Hepatocyte (in vitro differentiated cells): ENCODE data around the gene ADAMTS3. TPM values are rescaled to one million over a fixed set of nuclear protein-coding genes. Genes with fewer than 3 reads are reported as not detected.

Experiments used
- DNase-seq: peaks from one replicate; pipeline ENCODE4 v3.0.0-alpha.2; 2016; ENCODE audit warnings: low spot score
- H2AFZ ChIP-seq: fragments of 200-600 bp; sonication (generic); 2 replicates; pipeline ENCODE4 v1.6.0; 2016; ENCODE audit warnings: antibody characterized with exemption, mild to moderate bottlenecking
- H3K27ac ChIP-seq: fragments of 200-600 bp; sonication (generic); 2 replicates; pipeline ENCODE4 v1.5.1; 2016; ENCODE audit warnings: mild to moderate bottlenecking
- H3K27me3 ChIP-seq: fragments of 200-600 bp; sonication (generic); 2 replicates; pipeline ENCODE4 v1.6.1; 2016
- H3K36me3 ChIP-seq: fragments of 200-600 bp; sonication (generic); replicated peaks from 2 replicates; pipeline ENCODE4 v1.5.1; 2016; ENCODE audit warnings: low read depth; ENCODE audit not compliant: insufficient read depth
- H3K4me1 ChIP-seq: fragments of 200-600 bp; sonication (generic); 2 replicates; pipeline ENCODE4 v1.5.1; 2016; ENCODE audit warnings: mild to moderate bottlenecking, moderate library complexity; ENCODE audit not compliant: insufficient read depth
- H3K4me2 ChIP-seq: fragments of 200-600 bp; sonication (generic); 2 replicates; pipeline ENCODE4 v1.6.0; 2016
- H3K4me3 ChIP-seq: fragments of 200-600 bp; sonication (generic); 2 replicates; pipeline ENCODE4 v1.5.1; 2016; ENCODE audit warnings: mild to moderate bottlenecking
- H3K79me2 ChIP-seq: fragments of 200-600 bp; sonication (generic); 2 replicates; pipeline ENCODE4 v1.6.0; 2017; ENCODE audit warnings: mild to moderate bottlenecking
- H3K9me2 ChIP-seq: fragments of 200-600 bp; sonication (generic); replicated peaks from 2 replicates; pipeline ENCODE4 v1.6.0; 2017; ENCODE audit warnings: mild to moderate bottlenecking; ENCODE audit not compliant: insufficient read depth
- H3K9me3 ChIP-seq: fragments of 200-600 bp; sonication (generic); 2 replicates; pipeline ENCODE4 v1.5.1; 2016; ENCODE audit warnings: low read depth, mild to moderate bottlenecking
- H4K20me1 ChIP-seq: fragments of 200-600 bp; sonication (generic); 2 replicates; pipeline ENCODE4 v1.6.0; 2016; ENCODE audit warnings: mild to moderate bottlenecking; ENCODE audit not compliant: insufficient read depth, poor library complexity, severe bottlenecking
- CTCF ChIP-seq: fragments of 200-600 bp; sonication (generic); IDR thresholded peaks from 2 replicates; pipeline ENCODE4 v1.5.1; 2016; ENCODE audit warnings: antibody characterized with exemption, mild to moderate bottlenecking; ENCODE audit not compliant: poor library complexity
- EZH2 ChIP-seq: fragments of 200-600 bp; sonication (generic); IDR thresholded peaks from 2 replicates; pipeline ENCODE4 v1.6.1; 2016; ENCODE audit warnings: antibody characterized with exemption, mild to moderate bottlenecking, borderline replicate concordance
- EZH2phosphoT487 ChIP-seq: fragments of 200-600 bp; sonication (generic); IDR thresholded peaks from one replicate; pipeline ENCODE4 v1.6.1; 2018; ENCODE audit warnings: antibody characterized with exemption, mild to moderate bottlenecking, low read depth, moderate library complexity; ENCODE audit not compliant: unreplicated experiment, severe bottlenecking
- WGBS: methylation state at CpG from one replicate; pipeline ENCODE4 v1.1.6; 2016; ENCODE audit warnings: low lambda C conversion rate; ENCODE audit errors: missing lambda C conversion rate; 5-methylcytosine and 5-hydroxymethylcytosine counted together
- polyA plus RNA-seq: library from polyadenylated mRNA; unstranded; fragments of >200 nt; fragmentation: Nextera tagmentation; extraction: Ambion mirVana; gene quantifications from 2 replicates; pipeline ENCODE4 v1.2.1, GENCODE V29; 2016
- total RNA-seq: library from RNA; depleted of rRNA; stranded (reverse); fragments of >200 nt; gene quantifications from 2 replicates; pipeline ENCODE4 v1.2.3, GENCODE V29; 2014

The ADAMTS3 gene
- total and polyA plus RNA-seq, 2 experiments from 2014 or later = 0.59 to 5.8 TPM

GRCh38 chr4:72505314-72505744 lies 63.7 kb downstream of the ADAMTS3 start:
- H4K20me1 ChIP-seq = no peaks in the 10 kb centered on the region
- H2AFZ ChIP-seq = no peak overlapping the region
- 2% methylated on average over 3 of the region's 3 CpGs for WGBS

GRCh38 chr4:72500214-72500613 lies 68.8 kb downstream of the ADAMTS3 start:
- Histone ChIP-seq H3K27ac (no peak overlapping the region), H3K9me3 (no peaks in the 10 kb centered on the region), H3K36me3 (no peaks in the 10 kb centered on the region), H3K4me2 (no peak overlapping the region), H2AFZ (no peak overlapping the region), H3K79me2 (no peaks in the 10 kb centered on the region), H3K4me1 (no peaks in the 10 kb centered on the region), H3K27me3 (no peaks in the 10 kb centered on the region), H4K20me1 (no peaks in the 10 kb centered on the region), H3K4me3 (no peak overlapping the region), H3K9me2 (no peaks in the 10 kb centered on the region)
- TF ChIP-seq CTCF = no peak
- no peak for TF ChIP-seq EZH2
- TF ChIP-seq EZH2phosphoT487 = no peak
- DNase-seq = no peak
- WGBS = 77% methylated on average over 2 of the region's 2 CpGs

More at GRCh38 chr4:72505314-72505744, 63.7 kb downstream of the ADAMTS3 start:
- peak; percentile 65 for TF ChIP-seq CTCF
- TF ChIP-seq EZH2 = no peak
- TF ChIP-seq EZH2phosphoT487 = no peak
- no peak overlapping the region for H3K4me3 ChIP-seq
- H3K9me3 ChIP-seq = no peaks in the 10 kb centered on the region
- H3K9me2 ChIP-seq = no peaks in the 10 kb centered on the region
- H3K4me1 ChIP-seq = no peaks in the 10 kb centered on the region
- H3K36me3 ChIP-seq = no peaks in the 10 kb centered on the region
- H3K27me3 ChIP-seq = no peaks in the 10 kb centered on the region
- no peak overlapping the region for H3K4me2 ChIP-seq
- no peaks in the 10 kb centered on the region for H3K79me2 ChIP-seq
- peak; percentile 63 for DNase-seq
- H3K27ac ChIP-seq = no peak overlapping the region

GRCh38 chr4:72496119-72496518 lies 72.9 kb downstream of the ADAMTS3 start:
- TF ChIP-seq CTCF (peak; percentile 19), EZH2phosphoT487 (no peak), EZH2 (no peak)
- Histone ChIP-seq H3K4me1 (no peaks in the 10 kb centered on the region), H3K9me2 (no peaks in the 10 kb centered on the region), H4K20me1 (no peaks in the 10 kb centered on the region), H3K4me2 (no peak overlapping the region), H3K27ac (no peak overlapping the region), H3K4me3 (no peak overlapping the region), H3K79me2 (no peaks in the 10 kb centered on the region), H3K27me3 (no peaks in the 10 kb centered on the region), H3K9me3 (no peaks in the 10 kb centered on the region), H2AFZ (no peak overlapping the region), H3K36me3 (no peaks in the 10 kb centered on the region)
- DNase-seq = no peak
- 81% methylated on average over 1 of the region's 1 CpG for WGBS

- Histone ChIP-seq H3K4me1 (no peaks in the 10 kb centered on the region), H3K4me2 (no peak overlapping the region), H2AFZ (no peak overlapping the region), H3K4me3 (no peak overlapping the region), H3K9me2 (no peaks in the 10 kb centered on the region), H3K27ac (no peak overlapping the region), H4K20me1 (no peaks in the 10 kb centered on the region), H3K36me3 (no peaks in the 10 kb centered on the region), H3K9me3 (no peaks in the 10 kb centered on the region), H3K79me2 (no peaks in the 10 kb centered on the region), H3K27me3 (no peaks in the 10 kb centered on the region)
- TF ChIP-seq CTCF = no peak
- DNase-seq = no peak
These were observed 74.9 kb downstream of the ADAMTS3 start for GRCh38 chr4:72494156-72494555.
